ENCODE measurements around the gene EPB41L4A.
"Not testable (repeated sequence)": the region's sequence is repeated elsewhere in the genome, so short reads cannot be mapped to it uniquely, and the experiment has no call there.

The EPB41L4A gene

DNA sequence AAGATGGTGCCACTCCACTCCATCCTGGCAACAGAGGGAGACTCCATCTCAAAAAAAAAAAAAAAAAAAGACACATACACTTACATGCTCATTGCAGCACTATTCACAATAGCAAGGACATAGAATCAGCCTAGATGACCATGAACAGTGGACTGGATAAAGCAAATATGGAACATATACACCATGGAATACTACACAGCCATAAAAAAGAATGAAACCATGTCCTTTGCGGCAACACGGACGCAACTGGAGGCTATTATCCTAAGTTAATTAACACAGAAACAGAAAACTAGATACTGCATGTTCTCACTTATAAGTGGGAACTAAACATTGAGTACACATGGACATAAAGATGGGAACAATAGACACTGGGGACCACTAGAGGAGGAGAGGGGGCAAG, 210.9 kb downstream of the EPB41L4A start:
- DNase-seq (ENCODE audit: low read depth) = not testable (repeated sequence)

DNA sequence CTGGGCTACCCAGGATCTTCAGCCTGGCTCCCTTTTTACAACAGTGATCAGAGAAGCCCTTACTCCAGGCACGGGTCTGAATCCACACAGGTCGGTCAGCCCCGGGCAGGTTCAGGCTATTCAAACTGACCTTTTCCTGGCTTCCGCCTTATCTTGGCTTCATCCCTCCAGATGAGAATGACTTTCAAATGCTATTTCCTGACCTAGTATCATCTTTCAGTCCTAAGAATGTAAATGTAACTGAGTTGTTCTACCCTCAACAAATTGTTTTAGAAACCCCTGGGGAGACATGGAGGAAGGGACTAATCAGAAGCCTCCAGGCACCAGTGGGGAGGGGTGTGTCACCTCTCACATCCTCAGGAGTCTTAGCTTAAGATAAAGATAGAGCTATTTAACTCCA, 213.2 kb downstream of the EPB41L4A start:
- no peak for DNase-seq (ENCODE audit: low read depth)

GRCh38 chr5:112203229-112203628, 215.8 kb downstream of the EPB41L4A start:
- no peak for DNase-seq (ENCODE audit: low read depth)

GRCh38 chr5:112202694-112203093, 216.4 kb downstream of the EPB41L4A start:
- DNase-seq (ENCODE audit: low read depth) = no peak

DNA sequence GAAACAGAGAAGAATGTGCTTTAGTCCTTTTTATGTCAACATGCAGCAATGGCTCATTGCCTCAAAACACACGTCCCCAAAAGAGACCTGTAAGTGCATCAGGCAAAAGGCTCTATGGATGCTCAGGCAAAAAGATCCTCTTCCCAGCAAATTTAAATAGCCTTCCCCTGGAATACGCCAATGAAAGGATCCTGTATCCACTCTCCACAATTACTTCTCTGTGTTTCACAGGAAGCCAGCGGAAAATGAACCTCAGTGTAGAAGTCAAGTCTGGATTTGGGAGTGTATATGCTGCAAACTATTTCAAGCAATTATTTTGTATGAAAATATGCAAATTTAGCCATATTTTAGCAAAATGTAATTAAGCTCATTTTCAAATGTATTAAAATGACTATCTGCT, 217.9 kb downstream of the EPB41L4A start:
- DNase-seq (ENCODE audit: low read depth) = no peak

GRCh38 chr5:112200131-112200530, 218.9 kb downstream of the EPB41L4A start:
- no peak for DNase-seq (ENCODE audit: low read depth)

- no peak for DNase-seq (ENCODE audit: low read depth)
These were observed 222.5 kb downstream of the EPB41L4A start for GRCh38 chr5:112196584-112196983.

DNA sequence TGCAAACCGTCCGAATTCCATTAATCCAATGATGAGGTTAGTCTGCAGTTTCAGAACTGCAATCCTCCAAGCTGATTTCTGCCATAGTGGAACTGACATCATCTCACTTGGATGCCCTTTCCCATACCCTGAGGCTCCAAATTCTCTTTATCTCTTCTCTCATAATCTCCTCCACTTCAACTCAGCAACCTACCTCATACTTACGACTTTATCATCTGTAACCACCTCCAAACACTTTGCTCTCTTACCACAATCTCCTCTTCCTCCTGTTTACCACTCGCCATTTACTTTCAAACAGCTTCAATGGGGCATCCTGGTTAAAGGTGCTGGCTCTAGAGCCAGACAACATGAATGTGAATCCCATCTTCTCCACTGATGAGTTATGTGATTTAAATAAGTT, 223.2 kb downstream of the EPB41L4A start:
- DNase-seq (ENCODE audit: low read depth) = no peak

DNA sequence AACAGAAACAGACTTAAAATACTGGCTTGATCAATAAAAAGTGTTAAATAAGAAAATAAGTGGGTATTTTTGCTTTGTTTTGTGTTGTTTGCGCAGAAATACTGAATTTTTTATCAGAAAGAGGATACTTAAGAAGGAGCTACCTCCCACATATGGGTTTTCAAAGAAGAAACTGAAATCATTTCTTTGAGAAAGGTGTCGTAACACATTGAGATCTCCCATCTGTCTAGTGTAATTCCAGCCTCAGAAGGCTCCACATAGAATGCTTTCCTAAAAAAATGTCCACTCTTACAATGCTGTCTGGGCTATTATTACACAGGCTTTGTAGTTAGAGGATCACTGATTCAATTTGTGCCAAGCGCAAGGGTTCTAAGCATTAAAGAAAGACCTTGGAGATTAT, 226.2 kb downstream of the EPB41L4A start:
- DNase-seq (ENCODE audit: low read depth) = no peak

DNA sequence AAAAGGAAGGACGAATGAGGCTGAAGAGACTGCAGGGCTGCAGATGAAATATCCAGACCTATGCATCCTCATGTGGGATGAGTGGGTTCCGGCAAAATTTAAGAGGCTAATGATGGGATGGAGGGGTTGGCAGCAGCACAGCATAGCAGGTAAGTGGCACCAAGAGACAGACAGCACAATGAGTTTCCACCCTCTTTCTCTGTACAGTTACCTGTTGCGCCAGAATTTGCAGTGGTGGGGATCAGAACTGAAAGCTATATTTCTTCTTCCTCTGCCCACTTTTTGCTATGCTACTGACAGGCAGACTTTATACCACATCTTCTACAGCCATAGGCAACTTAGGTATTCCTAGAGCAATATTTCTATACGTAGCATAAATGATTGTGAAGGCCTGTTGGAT, 227.0 kb downstream of the EPB41L4A start:
- DNase-seq (ENCODE audit: low read depth) = no peak

GRCh38 chr5:112189391-112189790, 229.7 kb downstream of the EPB41L4A start:
- DNase-seq (ENCODE audit: low read depth) = no peak

- no peak for DNase-seq (ENCODE audit: low read depth)
These were observed 232.6 kb downstream of the EPB41L4A start for GRCh38 chr5:112186401-112186990.

- DNase-seq (ENCODE audit: low read depth) = no peak
These were observed 235.2 kb downstream of the EPB41L4A start for GRCh38 chr5:112183874-112184273.

- DNase-seq (ENCODE audit: low read depth) = no peak
These were observed 235.9 kb downstream of the EPB41L4A start for GRCh38 chr5:112183103-112183711.

DNA sequence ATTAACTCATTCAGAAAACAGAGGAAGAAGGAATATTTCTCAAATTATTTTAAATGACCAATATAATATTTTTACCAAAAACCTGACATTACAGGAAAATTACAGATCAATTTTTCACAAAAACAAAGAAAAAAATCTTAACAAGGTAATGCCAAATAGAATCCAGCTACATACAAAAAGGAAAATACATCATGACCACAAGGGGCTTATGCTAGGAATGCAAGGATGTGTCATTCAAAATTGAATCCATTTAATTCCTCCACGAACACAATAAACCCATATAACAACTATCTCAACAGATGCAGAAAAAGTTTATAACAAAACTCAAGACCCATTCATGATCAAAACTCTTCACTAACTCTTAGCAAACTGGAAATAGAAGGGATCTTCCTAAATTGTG, 239.8 kb downstream of the EPB41L4A start:
- DNase-seq (ENCODE audit: low read depth) = no peak

- DNase-seq (ENCODE audit: low read depth) = no peak
These were observed 244.0 kb downstream of the EPB41L4A start for GRCh38 chr5:112174959-112175594.

DNA sequence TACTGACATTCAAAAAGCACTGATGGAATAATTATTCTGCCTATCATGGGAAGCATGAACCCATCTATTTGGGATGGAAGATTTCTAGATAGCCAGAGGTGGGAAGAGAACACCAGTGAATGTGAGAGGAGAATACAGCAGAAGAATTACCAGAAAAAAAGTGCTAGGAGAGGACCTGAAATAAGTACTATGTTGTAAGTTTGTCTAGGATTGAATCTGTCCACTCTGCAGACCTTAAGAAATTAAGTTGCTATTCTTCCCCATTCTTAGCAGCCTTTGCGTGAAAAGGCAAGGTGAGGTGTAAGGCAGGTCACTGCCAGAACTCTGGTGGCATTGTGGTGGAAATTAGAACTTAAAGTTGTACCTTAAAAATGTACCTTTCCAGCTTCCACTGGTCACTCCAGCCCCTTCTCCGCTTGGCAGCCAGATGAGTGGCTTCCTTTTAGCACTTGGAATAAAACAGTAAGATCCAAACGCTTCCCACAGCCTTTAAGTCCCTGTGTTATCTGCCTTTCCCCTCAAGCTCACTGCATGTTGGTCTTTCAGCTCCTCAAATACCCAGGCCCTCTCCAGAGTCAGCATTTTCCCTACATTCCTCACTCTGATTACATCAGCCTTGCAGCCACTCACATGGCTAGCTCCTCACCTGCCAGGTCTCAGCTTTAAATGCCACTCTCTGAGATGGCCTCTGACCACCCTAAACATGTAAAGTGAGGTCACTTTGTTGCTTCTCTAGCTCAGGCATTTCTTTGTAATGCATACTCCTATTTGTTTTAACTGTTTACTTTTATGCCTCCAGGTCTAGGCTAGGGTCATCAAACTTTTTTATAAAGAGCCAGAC, 253.0 kb downstream of the EPB41L4A start:
- DNase-seq (ENCODE audit: low read depth) = no peak

DNA sequence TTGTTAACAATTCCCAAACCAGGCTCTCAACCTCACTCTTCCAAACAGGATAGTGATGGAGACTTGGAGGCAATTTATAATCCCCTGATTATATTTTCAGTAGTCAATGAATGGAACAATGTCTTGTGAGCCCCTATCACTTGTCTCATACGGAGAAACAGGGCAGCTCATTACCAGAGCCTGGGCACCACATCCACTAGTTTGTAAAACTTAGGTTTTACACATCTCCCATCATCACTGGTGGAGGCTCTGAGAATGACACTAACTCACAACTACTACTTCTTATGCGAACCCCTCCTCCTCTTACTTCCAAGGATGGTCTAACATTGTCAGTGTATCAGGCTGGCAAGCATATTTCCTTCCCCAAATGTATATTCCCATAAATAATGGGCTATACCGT, 253.7 kb downstream of the EPB41L4A start:
- no peak for DNase-seq (ENCODE audit: low read depth)

DNA sequence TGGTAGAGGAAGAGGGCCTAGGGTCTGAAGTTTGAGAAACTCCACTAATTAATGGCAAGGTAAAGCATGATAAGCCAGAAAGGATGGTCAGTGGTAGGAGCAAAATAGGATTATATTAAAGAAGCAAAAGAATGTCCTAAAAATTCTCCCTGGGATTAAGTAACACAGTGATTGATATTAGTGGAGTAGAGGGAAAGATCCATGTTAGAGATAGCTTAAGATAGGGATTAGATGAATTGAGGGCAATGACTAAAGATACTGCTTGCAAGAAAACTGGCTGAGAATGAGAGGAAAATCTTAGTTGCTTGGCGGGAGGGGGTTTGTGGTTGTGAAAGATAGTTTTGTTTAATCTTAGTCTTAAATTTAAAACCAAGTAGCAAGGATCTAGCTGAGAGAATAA, 255.6 kb downstream of the EPB41L4A start:
- DNase-seq (ENCODE audit: low read depth) = no peak

DNA sequence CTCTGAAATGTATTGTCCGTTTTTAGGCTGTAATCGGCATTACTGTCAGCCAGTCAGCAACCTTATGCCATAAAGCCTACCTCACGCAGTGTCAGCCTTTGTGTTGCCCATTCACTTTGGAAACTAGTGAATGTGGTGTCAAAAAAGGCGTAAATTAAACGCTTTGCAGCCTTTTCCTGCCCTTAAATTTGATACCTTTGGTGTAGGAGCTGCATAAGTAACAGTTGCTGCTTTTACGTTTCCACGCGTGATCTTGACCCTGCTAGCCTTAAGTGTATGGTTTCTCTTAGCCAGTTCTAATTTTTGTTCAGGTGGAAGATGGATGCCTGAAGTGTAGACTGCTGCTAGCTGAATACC, 257.7 kb downstream of the EPB41L4A start:
- no peak for DNase-seq (ENCODE audit: low read depth)

DNA sequence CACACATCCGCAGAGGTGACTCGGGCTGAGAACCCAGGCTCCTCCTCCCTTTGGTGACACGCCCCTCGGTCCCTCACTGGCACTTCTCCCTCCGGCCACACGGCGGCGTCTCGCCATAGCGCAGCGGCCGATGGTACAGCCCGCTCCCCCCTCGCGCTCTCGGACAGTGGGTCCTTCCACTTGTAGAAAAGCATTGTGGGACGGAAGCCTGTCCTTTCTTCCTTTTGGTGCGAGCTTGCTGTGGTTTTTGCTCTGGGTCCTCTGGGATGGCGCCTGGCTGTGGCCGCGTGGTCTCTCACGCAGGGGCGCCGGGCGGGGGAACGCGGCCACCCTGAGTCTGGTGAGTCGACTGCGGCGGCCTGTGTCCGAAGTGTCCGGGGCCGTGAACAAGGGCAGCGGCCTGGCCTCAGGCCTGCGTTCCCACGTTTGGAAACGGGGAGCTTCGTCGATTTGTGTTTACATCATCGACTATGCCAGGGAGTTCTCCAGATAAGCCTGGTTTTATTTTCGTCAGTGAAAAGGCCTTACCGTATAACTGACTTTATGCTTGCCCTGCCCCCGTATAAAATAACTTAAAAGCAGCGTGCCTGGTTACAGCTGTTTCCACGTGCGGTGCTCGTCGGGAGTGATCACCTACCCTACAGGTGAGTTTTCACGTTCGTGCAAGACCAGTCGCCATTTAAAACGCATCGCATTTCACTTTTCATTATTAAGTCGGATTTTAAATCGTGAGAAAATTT, 258.3 kb downstream of the EPB41L4A start:
- peak; percentile 70 for DNase-seq (ENCODE audit: low read depth)

DNA sequence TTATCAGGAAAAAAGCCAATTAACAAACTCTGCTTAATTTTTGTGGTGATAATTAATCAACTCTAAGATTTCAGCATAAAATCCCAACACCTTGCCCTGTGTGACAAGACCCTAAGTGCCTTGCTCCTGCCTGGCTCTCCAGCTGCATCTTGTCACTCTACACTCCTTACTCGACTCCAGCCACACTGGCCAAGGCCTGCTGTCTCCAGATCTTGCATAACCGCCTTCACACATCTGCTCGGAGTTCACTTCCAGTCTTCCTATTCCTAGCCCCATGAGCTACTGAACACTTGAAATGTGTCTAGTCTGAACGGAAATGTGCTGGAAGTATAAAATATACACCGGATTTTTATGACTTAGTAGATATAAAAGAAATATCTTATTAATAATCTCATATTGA, 259.6 kb downstream of the EPB41L4A start:
- no peak for DNase-seq (ENCODE audit: low read depth)

All from HS-27A (cell line).